ENCODE results near the gene CFAP65. TPM values are rescaled to one million over a fixed set of nuclear protein-coding genes. Genes with fewer than 3 reads are reported as not detected.
A peak's percentile ranks its signal among the peaks of the same experiment; 100 is the strongest.

The CFAP65 gene
- total RNA-seq, 1 experiment from 2014 or later, result 0.44 TPM

GRCh38 chr2:219031005-219031738, 10.1 kb downstream of the CFAP65 start:
- no peaks in the 10 kb centered on the region for H3K9me3 Mint-ChIP-seq
- H3K4me1 Mint-ChIP-seq, result peaks cover 3% of the 10 kb centered on the region
- peaks cover 3% of the 10 kb centered on the region for H3K27me3 Mint-ChIP-seq (ENCODE audit: low read depth)
- ATAC-seq (no peak), DNase-seq (ENCODE audit: low spot score) (no peak)
- no peak overlapping the region for H3K4me3 Mint-ChIP-seq
- H3K27ac Mint-ChIP-seq, result no peak overlapping the region
- no peaks in the 10 kb centered on the region for H3K36me3 Mint-ChIP-seq
- CTCF ChIA-PET, result interaction anchor here (0.8 to 8.4 kb wide), 11 partner anchors 14 to 269 kb away, joined by 4 to 91 read pairs (median 33); no protein-coding TSS in a partner anchor
- POLR2A ChIA-PET, result no interaction called here
- TF ChIP-seq, protein P1, sequence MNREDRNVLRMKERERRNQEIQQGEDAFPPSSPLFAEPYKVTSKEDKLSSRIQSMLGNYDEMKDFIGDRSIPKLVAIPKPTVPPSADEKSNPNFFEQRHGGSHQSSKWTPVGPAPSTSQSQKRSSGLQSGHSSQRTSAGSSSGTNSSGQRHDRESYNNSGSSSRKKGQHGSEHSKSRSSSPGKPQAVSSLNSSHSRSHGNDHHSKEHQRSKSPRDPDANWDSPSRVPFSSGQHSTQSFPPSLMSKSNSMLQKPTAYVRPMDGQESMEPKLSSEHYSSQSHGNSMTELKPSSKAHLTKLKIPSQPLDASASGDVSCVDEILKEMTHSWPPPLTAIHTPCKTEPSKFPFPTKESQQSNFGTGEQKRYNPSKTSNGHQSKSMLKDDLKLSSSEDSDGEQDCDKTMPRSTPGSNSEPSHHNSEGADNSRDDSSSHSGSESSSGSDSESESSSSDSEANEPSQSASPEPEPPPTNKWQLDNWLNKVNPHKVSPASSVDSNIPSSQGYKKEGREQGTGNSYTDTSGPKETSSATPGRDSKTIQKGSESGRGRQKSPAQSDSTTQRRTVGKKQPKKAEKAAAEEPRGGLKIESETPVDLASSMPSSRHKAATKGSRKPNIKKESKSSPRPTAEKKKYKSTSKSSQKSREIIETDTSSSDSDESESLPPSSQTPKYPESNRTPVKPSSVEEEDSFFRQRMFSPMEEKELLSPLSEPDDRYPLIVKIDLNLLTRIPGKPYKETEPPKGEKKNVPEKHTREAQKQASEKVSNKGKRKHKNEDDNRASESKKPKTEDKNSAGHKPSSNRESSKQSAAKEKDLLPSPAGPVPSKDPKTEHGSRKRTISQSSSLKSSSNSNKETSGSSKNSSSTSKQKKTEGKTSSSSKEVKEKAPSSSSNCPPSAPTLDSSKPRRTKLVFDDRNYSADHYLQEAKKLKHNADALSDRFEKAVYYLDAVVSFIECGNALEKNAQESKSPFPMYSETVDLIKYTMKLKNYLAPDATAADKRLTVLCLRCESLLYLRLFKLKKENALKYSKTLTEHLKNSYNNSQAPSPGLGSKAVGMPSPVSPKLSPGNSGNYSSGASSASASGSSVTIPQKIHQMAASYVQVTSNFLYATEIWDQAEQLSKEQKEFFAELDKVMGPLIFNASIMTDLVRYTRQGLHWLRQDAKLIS (CRISPR knock-in tag; IDR thresholded peaks at IDR 0.05; ENCODE audit: borderline replicate concordance), result no peak
- no peak for TF ChIP-seq ZNF512 (CRISPR knock-in tag; IDR thresholded peaks at IDR 0.05; ENCODE audit: borderline replicate concordance)
- TF ChIP-seq, protein P2, sequence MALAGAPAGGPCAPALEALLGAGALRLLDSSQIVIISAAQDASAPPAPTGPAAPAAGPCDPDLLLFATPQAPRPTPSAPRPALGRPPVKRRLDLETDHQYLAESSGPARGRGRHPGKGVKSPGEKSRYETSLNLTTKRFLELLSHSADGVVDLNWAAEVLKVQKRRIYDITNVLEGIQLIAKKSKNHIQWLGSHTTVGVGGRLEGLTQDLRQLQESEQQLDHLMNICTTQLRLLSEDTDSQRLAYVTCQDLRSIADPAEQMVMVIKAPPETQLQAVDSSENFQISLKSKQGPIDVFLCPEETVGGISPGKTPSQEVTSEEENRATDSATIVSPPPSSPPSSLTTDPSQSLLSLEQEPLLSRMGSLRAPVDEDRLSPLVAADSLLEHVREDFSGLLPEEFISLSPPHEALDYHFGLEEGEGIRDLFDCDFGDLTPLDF (CRISPR knock-in tag; IDR thresholded peaks at IDR 0.05), result no peak
- no peak for TF ChIP-seq ZNF671 (CRISPR knock-in tag; IDR thresholded peaks at IDR 0.05)
- no peak for TF ChIP-seq IRF2 (CRISPR knock-in tag; IDR thresholded peaks at IDR 0.05; ENCODE audit: borderline replicate concordance, low read depth)
- TF ChIP-seq EMX1 (CRISPR knock-in tag; IDR thresholded peaks at IDR 0.05), result no peak
- no peak for TF ChIP-seq NFATC4 (CRISPR knock-in tag; IDR thresholded peaks at IDR 0.05)
- TF ChIP-seq HMGXB4 (CRISPR knock-in tag; IDR thresholded peaks at IDR 0.05), result no peak
- TF ChIP-seq OVOL2 (CRISPR knock-in tag; IDR thresholded peaks at IDR 0.05; ENCODE audit: borderline replicate concordance), result no peak
- no peak for TF ChIP-seq NR2C2 (CRISPR knock-in tag; IDR thresholded peaks at IDR 0.05)

GRCh38 chr2:219030177-219030940, 11.0 kb downstream of the CFAP65 start:
- peaks cover 3% of the 10 kb centered on the region for H3K4me1 Mint-ChIP-seq
- ATAC-seq (no peak), DNase-seq (ENCODE audit: low spot score) (no peak)
- no peaks in the 10 kb centered on the region for H3K36me3 Mint-ChIP-seq
- 0 out of 2 replicates have a peak overlapping the region, but pooled peaks have one; percentile 26 for H3K27ac Mint-ChIP-seq
- no peaks in the 10 kb centered on the region for H3K9me3 Mint-ChIP-seq
- peaks cover under 1% of the 10 kb centered on the region; the same call in 1 of the 2 replicates for H3K27me3 Mint-ChIP-seq (ENCODE audit: low read depth)
- POLR2A ChIA-PET, result no interaction called here
- no peak overlapping the region for H3K4me3 Mint-ChIP-seq
- CTCF ChIA-PET, result interaction anchor here (0.5 to 8.4 kb wide), 107 partner anchors 10 to 530 kb away, joined by 3 to 91 read pairs (median 5); partner anchors contain the start of genes CDK5R2, CFAP65, CNPPD1 and DNPEP
- TF ChIP-seq NR1H2 (CRISPR knock-in tag; IDR thresholded peaks at IDR 0.05) (no peak), ZNF232 (CRISPR knock-in tag; IDR thresholded peaks at IDR 0.05) (no peak), PREB (CRISPR knock-in tag; IDR thresholded peaks at IDR 0.05; ENCODE audit: borderline replicate concordance) (no peak), ZNF317 (CRISPR knock-in tag; IDR thresholded peaks at IDR 0.05; ENCODE audit: borderline replicate concordance, low read depth) (no peak), NFE2L1 (CRISPR knock-in tag; IDR thresholded peaks at IDR 0.05) (no peak), ESRRA (CRISPR knock-in tag; IDR thresholded peaks at IDR 0.05; ENCODE audit: borderline replicate concordance) (no peak)
- TF ChIP-seq, protein P3, sequence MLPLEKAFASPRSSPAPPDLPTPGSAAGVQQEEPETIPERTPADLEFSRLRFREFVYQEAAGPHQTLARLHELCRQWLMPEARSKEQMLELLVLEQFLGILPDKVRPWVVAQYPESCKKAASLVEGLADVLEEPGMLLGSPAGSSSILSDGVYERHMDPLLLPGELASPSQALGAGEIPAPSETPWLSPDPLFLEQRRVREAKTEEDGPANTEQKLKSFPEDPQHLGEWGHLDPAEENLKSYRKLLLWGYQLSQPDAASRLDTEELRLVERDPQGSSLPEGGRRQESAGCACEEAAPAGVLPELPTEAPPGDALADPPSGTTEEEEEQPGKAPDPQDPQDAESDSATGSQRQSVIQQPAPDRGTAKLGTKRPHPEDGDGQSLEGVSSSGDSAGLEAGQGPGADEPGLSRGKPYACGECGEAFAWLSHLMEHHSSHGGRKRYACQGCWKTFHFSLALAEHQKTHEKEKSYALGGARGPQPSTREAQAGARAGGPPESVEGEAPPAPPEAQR (CRISPR knock-in tag; IDR thresholded peaks at IDR 0.05), result no peak
- TF ChIP-seq, protein P4, sequence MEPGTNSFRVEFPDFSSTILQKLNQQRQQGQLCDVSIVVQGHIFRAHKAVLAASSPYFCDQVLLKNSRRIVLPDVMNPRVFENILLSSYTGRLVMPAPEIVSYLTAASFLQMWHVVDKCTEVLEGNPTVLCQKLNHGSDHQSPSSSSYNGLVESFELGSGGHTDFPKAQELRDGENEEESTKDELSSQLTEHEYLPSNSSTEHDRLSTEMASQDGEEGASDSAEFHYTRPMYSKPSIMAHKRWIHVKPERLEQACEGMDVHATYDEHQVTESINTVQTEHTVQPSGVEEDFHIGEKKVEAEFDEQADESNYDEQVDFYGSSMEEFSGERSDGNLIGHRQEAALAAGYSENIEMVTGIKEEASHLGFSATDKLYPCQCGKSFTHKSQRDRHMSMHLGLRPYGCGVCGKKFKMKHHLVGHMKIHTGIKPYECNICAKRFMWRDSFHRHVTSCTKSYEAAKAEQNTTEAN (CRISPR knock-in tag; IDR thresholded peaks at IDR 0.05), result no peak
